Stimulated activated naive CD8-positive, alpha-beta T cell treated with anti-CD3 and anti-CD28 coated beads, Interleukin-15, Interleukin-2, amounts not matched to agents 100 U/mL and 50 U/mL, for 24 hours (primary cell): ENCODE data around the gene COL4A2.

Source experiments
- ATAC-seq: fragments of 150-1000 bp; cut with Tn5 transposase; one replicate; pipeline ENCODE4 v1.10.0; 2021
- DNase-seq: peaks from one replicate; pipeline ENCODE4 v3.0.0; 2021

COL4A2 gene

GRCh38 chr13:110306960-110307766 is at the start of gene COL4A2, which contains the start of gene COL4A1:
Gene COL4A2 (plus strand): TSS chr13:110307284. CDS start chr13:110307904, 620 bp downstream.
Gene COL4A1 (minus strand): TSS chr13:110307157. CDS start chr13:110307027, 130 bp downstream.
- DNase-seq (no peak), ATAC-seq (no peak)

- ATAC-seq (no peak), DNase-seq (no peak)
These were observed 49.7 kb upstream of the COL4A2 start for GRCh38 chr13:110257408-110257807.

DNA sequence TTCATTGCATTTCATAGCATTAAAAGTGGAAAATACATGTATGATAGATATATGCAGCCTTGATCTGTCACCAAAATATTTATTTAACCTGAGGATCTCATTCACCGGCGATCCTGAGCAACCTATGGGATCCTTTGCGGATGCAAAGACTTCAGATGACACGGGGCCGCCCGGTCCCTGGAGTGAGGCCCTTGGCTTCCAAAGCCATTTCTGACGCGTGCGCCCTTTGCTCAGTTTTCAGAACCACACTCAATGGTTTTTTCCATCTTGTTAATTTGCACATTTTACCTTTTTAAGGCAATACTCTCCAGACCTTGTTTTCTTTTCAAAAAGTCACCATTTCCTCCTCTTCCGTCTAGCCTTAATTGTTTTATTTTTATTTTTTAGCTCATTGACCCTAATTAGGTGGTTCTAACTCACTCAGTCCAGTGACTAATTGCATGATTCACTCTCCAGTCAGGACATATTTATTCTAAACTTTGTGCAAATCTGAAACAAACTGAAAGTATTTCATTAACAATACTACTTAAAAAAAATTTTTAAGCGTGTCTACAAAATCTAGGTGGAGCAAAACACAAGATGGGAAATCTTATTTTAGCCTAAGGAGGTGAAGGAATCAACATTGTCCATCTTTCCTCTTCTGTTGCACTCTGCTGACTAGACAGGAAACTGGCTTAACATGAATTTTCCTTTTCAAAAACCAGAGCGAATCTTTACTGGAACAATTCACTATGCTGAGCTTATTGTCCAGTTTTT is 48.0 kb upstream of the COL4A2 start:
- ATAC-seq (no peak), DNase-seq (no peak)

GRCh38 chr13:110259651-110260050 is 47.4 kb upstream of the COL4A2 start:
- no peak for DNase-seq
- no peak for ATAC-seq

GRCh38 chr13:110261166-110262081 is 45.7 kb upstream of the COL4A2 start:
- no peak for ATAC-seq
- no peak for DNase-seq

GRCh38 chr13:110262082-110262436 is 45.0 kb upstream of the COL4A2 start:
- DNase-seq (no peak), ATAC-seq (no peak)

- ATAC-seq (no peak), DNase-seq (no peak)
These were observed 44.4 kb upstream of the COL4A2 start for GRCh38 chr13:110262508-110263291.

DNA sequence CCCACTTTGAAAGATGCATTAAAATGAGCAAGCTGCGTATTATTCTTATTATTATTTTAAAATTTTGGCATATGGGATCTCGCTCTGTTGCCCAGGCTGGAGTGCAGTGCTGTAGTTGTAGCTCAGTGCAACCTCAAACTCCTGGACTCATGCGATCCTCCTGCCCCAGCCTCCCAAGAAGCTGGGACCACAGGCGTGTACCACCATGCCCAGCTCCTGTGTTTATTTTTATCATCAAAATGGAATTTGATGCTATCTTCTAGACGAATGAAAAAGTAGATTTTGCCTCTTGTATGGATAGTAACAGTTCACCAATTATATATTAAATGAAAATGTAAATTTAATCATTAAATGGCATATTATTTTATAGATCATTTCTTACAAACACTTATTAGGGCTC is 43.7 kb upstream of the COL4A2 start:
- no peak for DNase-seq
- no peak for ATAC-seq

DNA sequence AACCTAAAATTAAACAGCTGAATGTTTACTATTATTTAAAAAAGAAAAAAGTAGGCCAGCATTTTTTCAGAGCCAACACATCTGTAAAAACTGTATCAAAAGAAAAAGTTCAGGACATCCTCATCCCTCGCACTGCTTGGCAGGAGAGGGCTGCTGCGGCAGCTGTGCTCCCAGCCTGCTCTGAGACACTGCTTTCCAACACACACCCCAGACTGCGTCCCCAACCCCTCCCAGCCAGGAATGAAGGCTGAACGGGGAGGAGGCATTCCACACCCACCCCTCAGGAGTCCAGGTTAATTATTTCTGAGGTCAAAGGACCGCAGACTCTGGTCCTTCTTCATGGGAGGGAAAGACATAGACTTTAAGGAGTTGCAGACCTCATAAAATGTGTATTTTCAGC is 43.2 kb upstream of the COL4A2 start:
- ATAC-seq (no peak), DNase-seq (no peak)

- DNase-seq (no peak), ATAC-seq (no peak)
These were observed 42.3 kb upstream of the COL4A2 start for GRCh38 chr13:110264685-110265275.

- DNase-seq (no peak), ATAC-seq (no peak)
These were observed 41.8 kb upstream of the COL4A2 start for GRCh38 chr13:110265341-110265681.

GRCh38 chr13:110265682-110266430 is 41.2 kb upstream of the COL4A2 start:
- DNase-seq, result no peak

GRCh38 chr13:110266431-110266809 is 40.7 kb upstream of the COL4A2 start:
- ATAC-seq (no peak), DNase-seq (no peak)

More at GRCh38 chr13:110265682-110266430, 41.2 kb upstream of the COL4A2 start:
- no peak for ATAC-seq

DNA sequence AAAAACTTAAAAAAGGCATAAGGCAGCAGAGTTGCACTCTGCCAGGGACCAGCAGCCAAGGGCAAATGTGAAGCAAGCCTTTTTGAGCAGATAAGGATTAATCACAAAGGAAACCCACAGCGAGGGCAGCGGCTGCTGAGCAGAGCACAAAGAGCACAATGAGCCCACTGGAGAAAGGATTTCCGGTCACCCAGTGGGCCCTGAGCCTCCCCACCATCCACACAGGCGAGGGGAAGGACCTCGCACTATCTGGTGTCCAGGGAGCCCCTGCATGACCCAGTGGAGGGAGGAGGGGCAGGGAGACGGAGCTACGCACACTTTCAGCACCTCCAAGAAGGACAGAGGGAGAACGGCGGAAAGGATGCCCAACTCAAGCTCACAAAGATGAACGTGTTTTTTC is 40.1 kb upstream of the COL4A2 start:
- DNase-seq (no peak), ATAC-seq (no peak)

- ATAC-seq (no peak), DNase-seq (no peak)
These were observed 39.0 kb upstream of the COL4A2 start for GRCh38 chr13:110268061-110268460.

DNA sequence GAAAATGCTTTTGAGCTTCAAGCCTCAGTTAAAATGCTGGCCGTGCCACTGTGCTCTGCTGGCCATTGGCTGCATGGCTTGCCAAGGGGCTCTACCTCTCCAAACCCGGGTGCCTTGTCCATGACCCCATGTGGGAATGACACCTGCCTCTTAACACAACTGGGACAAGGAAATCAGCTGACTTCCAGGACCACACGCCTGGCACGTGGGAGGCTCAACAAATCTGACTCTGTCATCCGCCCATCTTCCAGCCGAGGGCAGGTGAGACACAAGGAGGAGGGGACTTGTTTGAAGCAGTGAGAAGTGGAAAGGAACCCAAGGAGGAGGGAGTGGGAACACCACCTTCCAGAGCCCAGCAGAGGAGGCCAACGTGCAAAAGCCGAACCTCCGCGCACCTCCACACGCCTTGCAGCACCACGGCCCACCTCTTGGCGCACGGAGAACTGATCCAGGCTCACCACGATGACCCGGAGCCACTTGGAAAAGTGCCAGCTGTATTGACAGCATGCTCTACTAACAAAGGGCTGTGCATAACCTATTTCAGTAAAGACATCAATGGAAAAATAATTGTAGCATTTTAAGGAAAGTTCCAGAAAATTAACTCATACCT is 38.4 kb upstream of the COL4A2 start:
- ATAC-seq (no peak), DNase-seq (no peak)

DNA sequence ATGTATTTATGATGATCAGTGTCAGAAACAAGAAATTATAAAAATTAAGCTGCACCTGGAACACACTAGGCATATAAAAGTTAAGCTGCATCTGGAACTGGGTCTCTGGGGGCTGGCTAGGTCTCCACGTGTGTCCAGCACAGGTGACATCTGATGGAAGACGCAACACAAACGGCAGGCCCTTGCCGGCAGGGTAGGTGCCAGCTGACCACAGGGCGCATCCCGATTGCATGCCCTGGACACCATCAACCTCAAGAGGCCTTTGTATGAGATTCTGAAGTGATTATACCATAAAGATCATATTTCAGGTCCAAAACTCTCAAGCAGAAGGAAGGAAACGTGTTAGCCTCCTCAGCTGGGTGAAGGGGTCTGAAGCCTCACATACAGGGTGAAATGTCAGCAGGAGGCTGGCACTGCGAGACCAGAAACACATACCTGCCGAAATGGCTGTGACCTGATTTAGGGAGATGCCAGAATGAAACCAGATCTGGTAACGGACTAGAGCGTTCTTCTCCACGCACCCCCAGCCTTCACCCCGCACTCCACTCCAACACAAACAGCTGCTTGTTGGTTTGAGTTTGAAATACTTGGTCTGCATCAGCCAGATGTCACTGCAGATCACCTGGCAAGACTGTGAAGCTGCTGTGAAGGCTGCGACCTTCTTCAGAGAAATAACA is 37.4 kb upstream of the COL4A2 start:
- ATAC-seq (no peak), DNase-seq (no peak)

DNA sequence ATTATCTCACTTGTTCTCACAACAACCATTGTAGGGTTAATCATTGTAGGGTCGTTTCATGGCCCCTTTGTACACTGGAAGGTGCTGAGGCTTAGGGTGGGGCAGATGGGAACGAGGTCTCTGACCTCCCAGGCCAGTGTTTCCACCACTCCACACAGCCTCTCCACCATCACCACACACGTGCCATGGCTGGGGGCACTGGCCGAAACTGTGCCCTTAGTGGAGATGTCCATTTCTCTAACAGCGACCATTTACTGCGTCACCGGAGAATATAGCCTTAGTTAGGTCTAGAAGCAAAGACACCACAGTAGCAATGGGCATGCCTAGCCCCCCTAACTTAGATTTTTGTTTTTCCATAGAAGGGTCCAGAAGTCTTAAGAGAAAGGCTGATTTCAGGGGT is 36.6 kb upstream of the COL4A2 start:
- DNase-seq (no peak), ATAC-seq (no peak)

GRCh38 chr13:110271313-110271712 is 35.8 kb upstream of the COL4A2 start:
- ATAC-seq (no peak), DNase-seq (no peak)

DNA sequence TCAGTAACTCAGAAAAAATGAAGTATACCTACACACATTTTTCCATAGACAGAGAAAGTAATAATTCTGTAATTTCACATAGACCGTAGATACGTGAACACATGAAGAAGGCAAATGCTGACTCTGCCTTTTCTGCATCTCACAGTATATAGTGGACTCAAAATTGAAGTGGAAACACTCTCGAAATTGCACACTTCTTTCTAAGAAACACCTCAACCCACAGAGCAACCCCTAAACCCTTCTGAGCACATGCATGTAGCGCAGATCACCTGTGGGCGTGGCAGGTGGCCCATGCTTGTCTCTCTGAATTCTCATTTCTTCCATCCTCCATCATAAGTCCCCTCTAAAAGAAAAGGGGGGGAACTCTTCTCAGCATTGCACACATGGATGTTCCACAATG is 34.9 kb upstream of the COL4A2 start:
- no peak for ATAC-seq
- DNase-seq, result no peak
